GM18517 (cell line): ENCODE results near the gene CMC1.
"Not testable (repeated sequence)": the region's sequence is repeated elsewhere in the genome, so short reads cannot be mapped to it uniquely, and the experiment has no call there.

Source experiments
- ATAC-seq: cut with Tn5 transposase; IDR thresholded peaks from one replicate; pipeline ENCODE4 v1.9.1; 2021; ENCODE audit warnings: mild to moderate bottlenecking, moderate library complexity; ENCODE audit not compliant: unreplicated experiment

Gene CMC1, protein sequence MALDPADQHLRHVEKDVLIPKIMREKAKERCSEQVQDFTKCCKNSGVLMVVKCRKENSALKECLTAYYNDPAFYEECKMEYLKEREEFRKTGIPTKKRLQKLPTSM

DNA sequence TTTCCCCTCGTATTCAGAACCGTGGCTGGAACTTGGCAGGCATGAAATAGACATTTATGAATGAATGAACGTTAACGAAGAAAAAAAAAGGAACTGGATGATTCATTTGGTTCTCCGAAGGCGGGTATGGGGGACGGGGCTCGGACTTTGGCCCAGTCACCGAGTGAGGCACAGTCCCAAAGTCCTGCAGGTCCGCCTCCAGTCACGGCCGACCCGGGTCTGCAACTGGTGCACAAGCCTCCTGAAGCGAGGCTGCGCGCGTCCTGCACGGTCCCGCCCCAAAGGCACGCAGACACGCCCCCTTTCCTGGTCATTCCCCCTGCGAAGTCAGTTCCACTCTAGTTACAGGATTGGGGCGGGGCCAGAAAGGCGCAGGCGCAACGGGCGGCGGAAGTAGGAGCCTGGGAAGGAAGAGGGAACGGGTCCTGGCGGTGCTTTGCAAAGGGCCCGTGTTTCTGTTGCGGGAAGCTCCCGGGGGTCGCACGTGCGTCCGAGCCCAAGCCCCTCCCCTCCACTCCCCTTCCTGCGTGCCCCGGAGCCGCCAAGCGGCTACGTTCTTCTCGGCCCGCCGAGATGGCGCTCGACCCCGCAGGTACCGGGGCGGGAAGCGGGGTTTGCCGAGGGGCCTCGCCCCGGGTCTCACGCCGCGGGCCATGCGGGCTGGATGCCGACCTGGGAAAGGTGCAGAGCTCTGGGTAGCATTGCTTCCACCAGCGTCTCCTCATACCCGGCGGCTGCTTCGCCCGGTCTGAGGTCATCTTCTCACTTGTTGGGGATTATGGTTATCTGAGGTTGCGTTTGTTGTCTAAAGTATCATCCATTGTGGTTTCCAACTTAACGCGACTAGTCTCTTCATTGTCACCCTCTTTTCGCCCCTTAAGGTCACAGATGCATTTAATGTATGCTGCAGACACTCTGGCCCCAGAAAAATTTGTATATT is at the start of gene CMC1:
CMC1 (plus strand) TSS at position 399 of the 940 bp plus-strand sequence; CDS start at position 574, 175 bp downstream.
- peak; percentile 98 for ATAC-seq

DNA sequence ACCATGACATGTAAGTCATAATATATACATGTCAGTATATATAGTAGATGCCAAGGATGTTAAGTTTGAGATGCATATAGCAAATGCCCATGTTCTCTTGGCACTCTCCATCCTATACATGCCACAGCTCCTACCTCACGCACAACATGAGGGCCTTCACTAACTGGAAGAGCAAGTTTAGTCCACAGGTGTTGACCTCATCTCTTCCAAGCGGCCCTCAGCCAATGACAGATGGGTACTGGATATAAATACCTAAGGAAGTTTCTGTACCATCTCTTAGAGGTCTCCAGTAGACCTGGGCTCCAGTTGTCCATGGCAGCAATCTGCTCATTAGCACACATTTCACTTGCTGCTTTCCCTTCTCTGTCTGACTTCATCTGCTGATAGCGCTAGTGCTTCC is 43.3 kb upstream of the CMC1 start:
- ATAC-seq, result no peak

DNA sequence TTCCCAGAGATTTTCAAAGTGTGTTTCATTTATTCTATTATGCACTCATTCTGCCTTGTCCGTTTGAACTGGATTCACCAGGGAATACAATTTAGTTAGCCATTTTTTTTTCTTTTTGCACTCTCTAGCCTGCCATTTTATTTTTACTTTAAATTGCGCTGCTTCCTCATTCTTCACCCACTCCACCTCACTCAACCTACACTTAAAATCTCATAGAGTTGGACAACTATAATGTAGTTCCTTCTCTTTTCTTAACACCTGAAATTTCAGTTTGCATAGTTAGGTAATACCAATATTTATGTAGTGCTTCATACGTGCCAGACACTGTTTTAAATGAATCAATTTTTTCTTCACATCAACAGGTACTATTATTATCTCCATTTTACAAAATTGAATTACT is 42.4 kb upstream of the CMC1 start:
- no peak for ATAC-seq

DNA sequence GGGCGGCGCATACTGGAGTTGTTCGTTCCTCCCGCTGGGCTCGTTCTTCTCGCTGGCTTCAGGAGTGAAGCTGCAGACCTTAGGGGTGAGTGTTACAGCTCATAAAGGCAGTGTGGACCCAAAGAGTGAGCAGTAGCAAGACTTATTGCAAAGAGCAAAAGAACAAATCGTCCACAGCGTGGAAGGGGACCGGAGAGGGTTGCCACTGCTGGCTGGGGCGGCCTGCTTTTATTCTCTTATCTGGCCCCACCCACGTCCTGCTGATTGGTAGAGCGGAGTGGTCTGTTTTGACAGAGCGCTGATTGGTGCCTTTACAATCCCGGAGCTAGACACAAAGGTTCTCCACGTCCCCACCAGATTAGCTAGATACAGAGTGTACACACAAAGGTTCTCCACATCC is 41.8 kb upstream of the CMC1 start:
- not testable (repeated sequence) for ATAC-seq

DNA sequence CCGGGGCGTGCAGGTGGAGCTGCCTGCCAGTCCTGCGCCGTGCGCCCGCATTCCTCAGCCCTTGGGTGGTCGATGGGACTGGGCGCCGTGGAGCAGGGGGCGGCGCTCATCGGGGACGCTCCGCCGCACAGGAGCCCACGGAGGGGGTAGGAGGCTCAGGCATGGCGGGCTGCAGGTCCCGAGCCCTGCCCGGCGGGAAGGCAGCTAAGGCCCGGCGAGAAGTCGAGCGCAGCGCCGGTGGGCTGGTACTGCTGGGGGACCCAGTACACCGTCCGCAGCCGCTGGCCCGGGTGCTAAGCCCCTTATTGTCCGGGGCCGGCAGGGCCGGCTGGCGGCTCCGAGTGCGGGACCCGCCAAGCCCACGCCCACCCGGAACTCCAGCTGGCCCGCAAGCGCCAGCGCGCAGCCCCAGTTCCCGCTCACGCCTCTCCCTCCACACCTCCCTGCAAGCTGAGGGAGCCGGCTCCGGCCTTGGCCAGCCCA is 41.0 kb upstream of the CMC1 start:
- not testable (repeated sequence) for ATAC-seq

DNA sequence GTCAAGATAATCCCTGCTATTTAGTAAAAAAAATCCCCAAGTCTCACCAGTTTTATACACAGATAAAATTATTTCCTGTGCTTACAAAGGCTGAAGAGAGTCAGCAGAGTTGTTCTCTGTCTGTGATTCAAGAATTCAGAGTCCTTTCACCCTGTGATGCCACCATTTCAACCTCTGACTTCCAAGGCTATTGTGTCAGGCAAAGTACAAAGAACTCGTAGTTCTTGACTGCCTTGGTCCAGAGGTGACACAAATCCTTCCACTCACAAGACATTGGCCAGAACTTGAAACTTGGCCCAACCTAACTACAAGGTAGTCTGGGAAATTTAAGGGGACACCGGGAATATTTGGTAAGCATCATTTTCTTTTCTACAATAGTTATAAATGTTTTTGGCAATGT is 34.9 kb upstream of the CMC1 start:
- ATAC-seq, result no peak

DNA sequence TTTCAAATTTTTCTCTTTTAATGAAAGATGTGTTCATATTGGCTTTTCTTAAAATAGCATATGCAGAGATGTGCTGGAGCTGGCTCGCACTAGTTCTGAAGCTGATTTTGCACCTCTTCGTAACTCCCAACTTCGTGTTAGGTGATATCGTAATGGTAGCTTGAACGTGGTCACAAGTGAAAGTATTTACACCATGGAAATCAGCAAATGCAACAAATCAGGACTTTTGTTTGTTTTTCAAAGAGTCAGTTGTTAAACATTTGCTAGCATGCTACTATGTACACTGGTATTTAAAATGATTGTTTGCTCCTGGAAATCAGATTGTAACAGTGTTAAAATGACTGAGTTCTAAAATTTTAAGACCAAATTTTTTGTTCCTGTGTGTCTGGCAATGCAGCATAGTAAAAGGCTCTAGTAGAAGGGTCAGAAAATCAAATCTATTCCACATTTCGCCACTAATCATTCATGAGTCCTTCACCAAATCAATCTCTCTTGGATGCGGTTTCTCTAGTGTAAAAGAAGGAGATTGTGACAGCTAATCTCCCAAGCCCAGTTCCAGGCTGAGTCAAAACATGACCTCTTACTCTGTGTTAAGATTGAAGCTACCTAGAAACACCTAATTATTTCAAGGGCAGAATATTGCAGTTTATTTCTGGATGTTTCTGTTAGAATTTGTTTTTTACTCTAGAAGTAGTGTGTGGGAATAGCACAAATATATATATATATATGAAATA is 34.3 kb upstream of the CMC1 start:
- ATAC-seq, result no peak

DNA sequence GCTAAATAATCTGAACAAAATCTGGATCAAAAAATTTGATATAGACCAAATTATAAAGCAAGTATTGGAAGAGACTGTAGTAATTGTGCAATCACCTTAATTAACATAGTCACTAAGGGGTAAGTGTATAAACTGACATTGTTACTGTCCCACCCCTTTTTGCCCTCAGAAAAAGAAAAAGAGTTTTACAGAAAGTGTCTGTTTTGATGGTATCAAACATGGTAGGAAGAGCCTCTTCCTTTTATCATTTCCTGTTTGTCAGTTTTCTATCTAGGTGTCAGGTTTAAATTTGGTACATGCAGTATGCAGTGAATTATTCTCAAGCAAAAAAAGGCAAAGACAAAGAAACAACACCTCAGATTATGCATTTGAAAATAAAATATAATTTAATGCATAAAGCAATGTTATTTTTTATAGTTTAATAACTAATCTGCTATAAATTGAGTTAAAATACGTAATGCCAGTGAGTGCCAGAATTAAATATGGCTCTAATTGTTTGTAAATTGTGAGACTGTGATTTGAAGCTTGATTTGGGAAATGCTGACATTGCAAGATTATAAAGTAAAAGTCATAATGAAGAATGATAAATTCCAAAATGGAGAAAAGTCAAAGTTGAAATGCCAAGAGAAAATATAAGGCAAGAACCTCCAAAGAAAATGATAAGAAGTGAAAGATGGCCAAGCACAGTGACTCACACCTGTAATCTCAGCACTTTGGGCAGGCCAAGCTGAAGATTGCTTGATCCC is 30.3 kb upstream of the CMC1 start:
- no peak for ATAC-seq

DNA sequence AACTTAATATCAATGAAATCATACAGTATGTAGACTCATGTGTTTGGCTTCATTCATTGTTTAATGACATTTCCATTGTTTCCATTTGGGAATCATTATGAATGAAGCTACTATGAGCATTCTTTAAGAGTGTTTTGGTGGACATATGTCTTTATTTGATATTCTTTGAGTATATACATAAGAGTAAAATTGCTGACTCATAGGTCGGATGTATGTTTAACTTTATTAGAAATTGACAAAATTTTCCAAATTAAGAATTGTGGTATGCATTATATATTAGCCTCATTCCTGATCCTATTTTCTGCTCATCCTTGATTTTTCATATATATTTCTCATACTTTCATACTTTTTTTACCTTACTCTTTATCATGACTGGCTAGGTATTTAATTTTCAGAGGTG is 28.7 kb upstream of the CMC1 start:
- no peak for ATAC-seq

DNA sequence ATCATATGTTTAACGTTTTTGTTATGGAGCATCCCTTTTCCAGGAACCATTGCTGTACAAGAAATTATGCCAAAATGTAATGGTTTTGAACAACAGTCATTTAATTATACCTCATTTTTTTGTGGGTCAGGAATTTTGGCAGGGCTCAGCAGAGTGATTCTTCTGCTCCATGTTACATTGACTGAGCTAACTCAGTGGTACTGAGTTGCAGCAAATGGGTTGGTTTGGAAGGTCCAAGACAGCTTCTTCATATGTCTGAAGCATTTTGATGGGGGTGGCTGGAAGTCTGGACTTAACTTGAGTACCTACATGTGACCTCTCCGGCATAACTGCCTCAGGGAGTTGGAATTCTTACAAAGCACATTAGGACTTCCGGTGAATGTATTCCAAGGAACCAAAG is 26.0 kb upstream of the CMC1 start:
- ATAC-seq, result no peak

DNA sequence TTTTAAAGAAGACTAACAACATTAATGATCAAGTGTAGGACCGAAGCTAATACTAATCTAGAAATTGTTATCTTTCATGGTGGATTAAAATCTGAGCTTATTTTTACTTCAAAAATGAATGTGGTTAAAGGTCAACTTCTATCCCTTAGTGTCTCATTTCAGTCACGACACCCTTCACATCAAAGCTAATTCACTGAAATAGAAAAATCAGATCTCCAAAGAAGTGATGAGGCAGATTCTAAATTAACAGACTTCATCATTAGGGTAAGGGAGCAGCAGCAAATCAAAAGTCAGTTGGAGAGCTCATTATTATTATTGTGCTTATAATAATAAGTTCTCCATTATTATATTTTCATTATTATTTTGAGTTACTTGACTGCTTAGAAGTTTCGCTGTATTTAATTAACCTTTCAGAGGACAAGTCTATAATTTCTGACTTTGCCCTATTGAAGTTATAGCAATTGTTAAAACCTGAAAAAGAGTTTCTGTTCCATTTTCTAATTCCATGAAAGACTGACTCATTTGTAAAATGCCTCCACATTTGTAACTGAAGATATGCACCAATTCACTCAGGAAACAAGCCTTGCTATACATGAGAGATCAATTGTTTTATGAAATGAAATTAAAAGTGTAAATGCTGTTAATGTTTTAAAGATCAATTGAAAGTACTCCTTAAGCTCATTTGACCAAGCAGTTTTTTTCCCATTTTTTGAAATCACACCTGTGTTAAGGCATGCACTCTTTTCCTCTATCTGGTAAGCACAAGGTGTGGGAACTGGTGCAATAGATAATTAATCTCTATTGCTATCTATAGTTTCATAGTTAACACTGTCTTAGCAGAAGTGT is 23.1 kb upstream of the CMC1 start:
- ATAC-seq, result no peak

DNA sequence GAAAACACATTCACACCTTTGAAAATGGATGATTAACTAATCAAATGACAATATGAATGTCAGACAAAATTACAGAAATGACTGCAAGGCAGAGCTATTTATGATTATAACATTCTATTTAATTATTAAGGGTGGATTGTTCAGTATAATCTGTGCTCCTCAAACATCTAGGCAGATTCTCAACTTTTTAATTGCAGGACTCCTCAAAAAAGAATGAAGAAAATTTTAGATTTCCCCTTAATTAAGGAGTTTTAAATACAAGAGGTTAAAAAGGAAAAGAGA is 22.6 kb upstream of the CMC1 start:
- ATAC-seq, result no peak

DNA sequence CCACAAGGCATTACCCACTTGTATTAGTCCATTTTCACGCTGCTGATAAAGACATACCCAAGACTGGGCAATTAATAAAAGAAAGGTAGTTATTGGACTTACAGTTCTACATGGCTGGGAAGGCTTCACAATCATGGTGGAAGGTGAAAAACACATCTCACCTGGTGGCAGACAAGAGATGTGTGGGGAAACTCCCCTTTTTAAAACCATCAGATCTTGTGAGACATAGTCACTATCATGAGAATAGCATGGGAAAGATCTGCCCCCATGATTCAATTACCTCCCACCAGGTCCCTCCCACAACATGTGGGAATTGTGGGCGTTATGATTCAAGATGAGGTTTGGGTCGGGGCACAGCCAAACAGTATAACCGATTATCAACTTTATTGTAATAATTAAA is 17.0 kb upstream of the CMC1 start:
- no peak for ATAC-seq

DNA sequence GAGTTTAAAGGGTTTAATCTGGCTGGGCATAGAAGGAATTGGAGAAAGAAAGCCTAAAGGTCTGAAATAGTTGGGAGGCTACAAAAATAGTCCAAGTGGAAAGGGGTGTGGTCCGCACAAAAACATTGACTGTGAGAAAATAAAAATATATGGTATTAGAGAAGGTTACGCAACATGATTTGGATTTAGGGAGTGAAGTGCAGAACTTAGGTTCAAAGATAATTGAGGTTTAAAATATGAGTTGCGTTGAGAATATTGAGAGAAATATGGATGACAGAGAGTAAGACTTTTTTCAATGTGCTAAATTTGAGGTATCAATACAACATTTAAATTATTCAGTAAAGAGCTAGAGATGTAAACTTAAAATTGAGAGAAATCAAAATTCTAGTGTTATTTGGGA is 15.4 kb upstream of the CMC1 start:
- no peak for ATAC-seq

DNA sequence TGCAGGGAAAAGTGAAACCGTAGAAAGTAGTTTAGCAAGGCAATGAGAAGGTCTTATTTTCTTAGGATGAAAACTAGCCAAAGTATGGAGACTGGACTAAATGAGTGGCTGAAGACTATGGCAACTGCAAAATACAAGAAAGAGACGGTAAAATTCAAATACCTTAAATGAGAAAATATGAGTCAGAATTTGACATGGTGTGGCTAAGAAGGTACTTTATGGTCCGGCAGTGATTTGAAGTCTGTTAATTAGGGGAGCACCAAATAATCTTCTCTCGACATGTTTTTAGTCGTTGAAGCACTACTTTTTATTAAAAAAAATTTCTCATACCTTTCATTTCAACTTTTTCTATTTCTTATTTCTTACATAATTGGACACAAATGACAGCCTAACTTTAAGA is 12.8 kb upstream of the CMC1 start:
- no peak for ATAC-seq

DNA sequence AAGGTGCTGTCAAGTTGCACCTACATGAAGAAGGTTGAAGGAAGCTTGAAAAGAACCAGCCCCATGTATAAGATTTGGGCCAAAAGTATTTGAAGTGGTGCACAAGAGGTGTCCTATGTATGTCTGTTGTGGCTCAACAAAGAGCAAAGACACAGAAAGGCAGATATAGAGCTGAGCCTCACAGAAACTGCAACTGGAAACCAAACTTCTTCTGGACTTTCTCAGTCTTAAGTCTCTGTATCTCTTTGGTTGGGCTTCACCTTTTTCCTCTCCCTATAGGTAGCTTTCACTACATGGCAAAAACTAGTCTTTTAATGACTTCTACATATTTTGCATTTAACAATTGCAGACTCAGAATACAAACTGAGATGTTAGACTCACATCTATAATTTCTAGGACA is 8.8 kb upstream of the CMC1 start:
- ATAC-seq, result no peak

DNA sequence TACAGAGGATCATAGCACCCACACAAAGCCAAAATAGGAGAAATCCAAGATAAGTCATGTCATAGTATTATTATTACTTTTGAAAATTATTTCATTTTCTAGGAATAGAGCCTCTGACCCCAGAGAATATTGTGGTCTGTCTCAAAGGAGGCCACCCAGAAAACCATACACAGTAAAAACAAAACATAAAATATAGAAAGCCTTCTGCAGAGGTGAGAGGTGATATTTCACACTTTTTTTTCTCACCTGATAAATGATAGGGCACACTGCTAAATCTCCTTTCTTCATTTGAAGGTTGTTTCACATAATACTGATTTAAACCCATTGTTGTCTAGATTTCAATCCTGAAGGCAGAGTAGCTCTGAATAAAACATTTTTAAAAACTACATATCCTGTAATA is 7.0 kb upstream of the CMC1 start:
- ATAC-seq, result no peak

DNA sequence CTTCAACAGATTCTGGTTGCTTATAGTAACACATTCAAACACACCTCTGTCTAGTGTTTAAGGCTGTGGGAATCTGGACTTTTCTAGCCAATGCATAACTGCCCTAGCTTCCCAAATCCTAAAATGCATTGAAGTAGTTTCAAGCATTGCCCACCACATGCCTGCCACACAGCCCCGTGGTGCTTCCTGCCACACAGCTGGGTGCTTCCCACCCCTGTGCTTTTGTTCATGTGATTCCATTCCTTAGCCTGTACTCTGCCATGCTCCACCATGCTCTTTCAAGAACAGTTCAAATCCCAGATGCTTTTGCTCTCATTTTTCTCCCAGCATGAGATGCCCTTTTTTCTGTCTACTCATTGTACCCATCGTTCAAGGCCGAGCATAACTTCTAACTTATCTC is 2.3 kb upstream of the CMC1 start:
- ATAC-seq, result no peak

DNA sequence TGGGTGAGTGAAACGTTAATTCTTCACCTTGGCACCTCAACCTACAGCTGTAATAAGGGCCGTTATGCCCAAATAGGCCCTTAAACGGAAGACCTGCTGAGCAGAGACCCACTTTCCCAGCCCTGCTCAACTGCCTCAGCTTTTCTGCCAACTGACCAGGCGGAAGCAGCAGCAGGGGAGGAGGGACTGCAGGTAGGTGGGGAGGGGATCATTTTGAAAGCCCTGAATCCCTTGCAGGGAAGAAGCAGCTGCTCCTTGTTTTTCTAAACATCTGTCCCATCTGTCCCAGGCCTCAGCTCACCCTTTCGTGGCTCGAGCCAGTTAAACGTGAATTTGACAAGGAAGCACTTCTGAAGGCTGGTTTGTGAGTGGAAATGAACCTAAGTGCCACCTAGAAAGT is 978 bp upstream of the CMC1 start:
- no peak for ATAC-seq

DNA sequence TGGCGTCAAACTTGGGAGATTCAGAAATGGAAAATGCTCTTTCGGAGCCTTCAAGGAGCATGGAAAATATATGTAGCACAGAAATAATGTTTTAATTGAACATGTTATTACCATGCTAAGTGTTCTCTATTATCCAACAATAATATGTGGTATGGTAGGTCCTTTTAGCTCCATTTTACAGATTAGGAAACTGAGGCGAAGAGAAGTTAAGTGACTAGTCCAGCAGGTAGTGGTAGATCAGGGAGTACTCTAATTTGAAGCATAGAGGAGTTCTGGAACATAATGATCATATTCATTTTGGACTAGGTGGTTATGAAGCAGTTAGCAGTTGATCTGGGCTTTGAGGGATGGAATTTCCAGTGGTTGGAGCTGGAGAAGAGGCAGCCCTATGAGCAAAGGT is 1.1 kb downstream of the CMC1 start:
- no peak for ATAC-seq
